Heart left ventricle (tissue), 16 donors: ENCODE data around the gene NEDD4L. TPM values are rescaled to one million over a fixed set of nuclear protein-coding genes. Genes with fewer than 3 reads are reported as not detected.

Source experiments
- ATAC-seq, 4 donors: fragments of 200-7000 bp; cut with Tn5 transposase; one replicate each; pipeline ENCODE4 v1.9.1; 2020 to 2022; ENCODE audit warnings: moderate library complexity in 4 of 4, mild to moderate bottlenecking in 3 of 4, moderate number of reproducible peaks in 1 of 4
- DNase-seq, 5 donors: peaks; one replicate each; pipeline ENCODE4 v3.0.0-alpha.2; 2020
- H3K27ac ChIP-seq, 12 donors: fragments of 200-600 bp; sonication (generic) in 4 of 12; one replicate each; pipeline versions ENCODE4 v1.5.0 to v1.8.0; 2016 to 2022; ENCODE audit warnings: mild to moderate bottlenecking in 2 of 12
- H3K27me3 ChIP-seq, 9 donors: fragments of 200-600 bp; sonication (generic) in 2 of 9; one replicate each; pipeline versions ENCODE4 v1.5.1 to v1.8.0; 2016 to 2022; ENCODE audit warnings: mild to moderate bottlenecking in 3 of 9
- H3K36me3 ChIP-seq, 9 donors: fragments of 200-600 bp; sonication (generic) in 2 of 9; one replicate each; pipeline versions ENCODE4 v1.5.0 to v1.8.0; 2018 to 2022; ENCODE audit warnings: mild to moderate bottlenecking in 2 of 9
- H3K4me1 ChIP-seq, 12 donors: fragments of 200-600 bp; sonication (generic) in 4 of 12; one replicate each; pipeline versions ENCODE4 v1.5.0 to v1.8.0; 2016 to 2022; ENCODE audit warnings: mild to moderate bottlenecking in 3 of 12
- H3K4me3 ChIP-seq, 12 donors: fragments of 200-600 bp; sonication (generic) in 4 of 12; one replicate each; pipeline versions ENCODE4 v1.5.0 to v1.8.0; 2017 to 2022; ENCODE audit warnings: mild to moderate bottlenecking in 9 of 12, moderate library complexity in 4 of 12
- H3K9me3 ChIP-seq, 12 donors: fragments of 200-600 bp; sonication (generic) in 4 of 12; one replicate each; pipeline versions ENCODE4 v1.5.0 to v1.8.0; 2016 to 2022; ENCODE audit warnings: mild to moderate bottlenecking in 1 of 12
- POLR2A ChIP-seq, 2 donors: fragments of 450-650 bp; IDR thresholded peaks; one replicate each; pipeline ENCODE4 v1.6.1; 2017; ENCODE audit warnings: antibody characterized with exemption in 2 of 2, mild to moderate bottlenecking in 2 of 2, moderate library complexity in 2 of 2
- WGBS, 4 donors: extraction: QIAGEN DNeasy Blood & Tissue Kit in 2 of 4; methylation state at CpG; one replicate each; pipeline versions ENCODE4 v1.1.5 to v1.1.7; 2013 to 2018; 5-methylcytosine and 5-hydroxymethylcytosine counted together
- intact Hi-C, 10 donors: fragments of 100-400 bp; cut with DNase I; formaldehyde crosslinking; loops; one replicate each; pipeline versions ENCODE4 v1.11.1 to v1.14.2; 2022
- polyA plus RNA-seq, 2 donors: library from polyadenylated mRNA; stranded (reverse); fragments of 200-250 nt; gene quantifications; one replicate each; pipeline ENCODE4 v1.2.3, GENCODE V29; 2013
- total RNA-seq, 9 donors: library from RNA; depleted of rRNA in 2 of 9; stranded (reverse); fragments of >200 nt in 2 of 9; fragmentation: NEBNext Ultra II Directional in 3 of 9; extraction: Animal tissue kit (Norgen Biotek cat#: 25700) in 3 of 9; gene quantifications; one replicate each; pipeline versions ENCODE4 v1.1.0 to v1.2.4, GENCODE V29; 2016 to 2023
- TF ChIP-seq, protein P1 (sequence below), 12 donors: fragments of 200-600 bp; sonication (generic) in 4 of 12; IDR thresholded peaks; one replicate each; pipeline versions ENCODE4 v1.5.0 to v1.8.0; 2018 to 2022; ENCODE audit warnings: antibody characterized with exemption in 12 of 12, mild to moderate bottlenecking in 5 of 12
- donor health status: ischemic (EF 13 %, LVEDD 7.1; RV severe dilation, severe dysfunction).
- donor health status: healthy with polysubstance abuse.
- donor health status: DM: no; HTN: yes; CAD: no.
- donor health status: DM: no; HTN: no; CAD: no.
- donor health status: ischemic (EF 25% LVEDD 6.9; RV normal size, moderate dysfunction).
- donor health status: ischemic (EF 25% LVEDD 5.7; RV mildly dilated, moderate dysfunction).
- donor health status: healthy.
- donor health status: DM: yes; HTN: yes; CAD: no.
- donor health status: ischemic (EF 35%, LVEDD 5.7; RV mildly dilated, moderate dysfunction).
- donor health status: nonischemic (EF 11% LVEDD 7.7; RV severe dilation, severe dysfunction).
- donor health status: DM: yes; HTN: yes; CAD: no.
- donor health status: PGD.
- donor health status: ischemic (EF 29% LVEDD 5.4; RV normal size, mild dysfunction).
- donor health status: nonischemic (EF 23%, LVEDD 6.1; RV moderate dilation, normal function).

The NEDD4L gene
- total and polyA plus RNA-seq, 11 donors, result 14.7 to 64.1 (median 51.7) TPM

DNA sequence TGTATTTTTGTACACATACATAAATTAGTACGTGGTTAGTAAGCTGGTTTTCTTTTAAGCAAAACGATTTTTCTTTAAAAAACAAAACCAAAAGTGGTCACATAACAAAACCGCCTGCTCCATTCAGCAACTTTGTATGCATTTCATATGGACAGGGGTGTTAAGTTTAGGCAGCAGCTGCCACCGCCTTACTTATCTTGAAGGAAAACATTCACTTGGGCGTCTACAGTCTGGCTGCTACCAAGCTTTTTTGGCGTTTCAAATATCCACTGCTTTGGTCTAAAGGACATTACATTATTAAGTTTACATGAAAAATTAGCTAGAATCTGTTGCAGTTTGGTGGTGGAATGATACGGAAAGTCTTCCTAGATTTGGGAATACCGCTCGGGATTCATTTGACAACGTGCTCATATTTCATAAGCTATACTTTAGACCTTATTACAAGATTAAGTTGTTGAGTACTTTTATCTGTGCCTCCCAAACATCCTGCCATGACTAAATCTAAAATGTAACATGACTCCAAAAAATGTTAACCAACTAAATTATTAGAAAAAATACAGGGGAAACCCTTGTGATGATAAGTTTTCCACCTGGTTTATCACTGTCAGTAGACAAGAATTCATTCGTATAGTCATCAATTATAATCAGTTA, 214.8 kb downstream of the NEDD4L start:
- Histone ChIP-seq H3K36me3 (no peaks in the 10 kb centered on the region), H3K27ac (peak overlapping the region in 11 of 12 donors; percentile 35 to 87 (median 80)), H3K9me3 (no peaks in the 10 kb centered on the region), H3K4me1 (peaks cover 0 to 24% (median 0%) of the 10 kb centered on the region in 12 donors), H3K4me3 (peak overlapping the region in 11 of 12 donors; percentile 14 to 61 (median 53)), H3K27me3 (no peaks in the 10 kb centered on the region)
- DNase-seq, result no peak
- 37 to 57% (median 50%) methylated on average over 11 of the region's 11 CpGs for WGBS, 4 donors
- intact Hi-C loops, result loop anchor here in 9 of 10 donors (2.0 to 10.0 kb wide), 4 partner anchors 46 to 58 kb away; no protein-coding TSS in a partner anchor
- TF ChIP-seq, protein P1, sequence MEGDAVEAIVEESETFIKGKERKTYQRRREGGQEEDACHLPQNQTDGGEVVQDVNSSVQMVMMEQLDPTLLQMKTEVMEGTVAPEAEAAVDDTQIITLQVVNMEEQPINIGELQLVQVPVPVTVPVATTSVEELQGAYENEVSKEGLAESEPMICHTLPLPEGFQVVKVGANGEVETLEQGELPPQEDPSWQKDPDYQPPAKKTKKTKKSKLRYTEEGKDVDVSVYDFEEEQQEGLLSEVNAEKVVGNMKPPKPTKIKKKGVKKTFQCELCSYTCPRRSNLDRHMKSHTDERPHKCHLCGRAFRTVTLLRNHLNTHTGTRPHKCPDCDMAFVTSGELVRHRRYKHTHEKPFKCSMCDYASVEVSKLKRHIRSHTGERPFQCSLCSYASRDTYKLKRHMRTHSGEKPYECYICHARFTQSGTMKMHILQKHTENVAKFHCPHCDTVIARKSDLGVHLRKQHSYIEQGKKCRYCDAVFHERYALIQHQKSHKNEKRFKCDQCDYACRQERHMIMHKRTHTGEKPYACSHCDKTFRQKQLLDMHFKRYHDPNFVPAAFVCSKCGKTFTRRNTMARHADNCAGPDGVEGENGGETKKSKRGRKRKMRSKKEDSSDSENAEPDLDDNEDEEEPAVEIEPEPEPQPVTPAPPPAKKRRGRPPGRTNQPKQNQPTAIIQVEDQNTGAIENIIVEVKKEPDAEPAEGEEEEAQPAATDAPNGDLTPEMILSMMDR (IDR thresholded peaks at IDR 0.05), result no peak
- no peak for TF ChIP-seq POLR2A (IDR thresholded peaks at IDR 0.05)
- ATAC-seq, result no peak

DNA sequence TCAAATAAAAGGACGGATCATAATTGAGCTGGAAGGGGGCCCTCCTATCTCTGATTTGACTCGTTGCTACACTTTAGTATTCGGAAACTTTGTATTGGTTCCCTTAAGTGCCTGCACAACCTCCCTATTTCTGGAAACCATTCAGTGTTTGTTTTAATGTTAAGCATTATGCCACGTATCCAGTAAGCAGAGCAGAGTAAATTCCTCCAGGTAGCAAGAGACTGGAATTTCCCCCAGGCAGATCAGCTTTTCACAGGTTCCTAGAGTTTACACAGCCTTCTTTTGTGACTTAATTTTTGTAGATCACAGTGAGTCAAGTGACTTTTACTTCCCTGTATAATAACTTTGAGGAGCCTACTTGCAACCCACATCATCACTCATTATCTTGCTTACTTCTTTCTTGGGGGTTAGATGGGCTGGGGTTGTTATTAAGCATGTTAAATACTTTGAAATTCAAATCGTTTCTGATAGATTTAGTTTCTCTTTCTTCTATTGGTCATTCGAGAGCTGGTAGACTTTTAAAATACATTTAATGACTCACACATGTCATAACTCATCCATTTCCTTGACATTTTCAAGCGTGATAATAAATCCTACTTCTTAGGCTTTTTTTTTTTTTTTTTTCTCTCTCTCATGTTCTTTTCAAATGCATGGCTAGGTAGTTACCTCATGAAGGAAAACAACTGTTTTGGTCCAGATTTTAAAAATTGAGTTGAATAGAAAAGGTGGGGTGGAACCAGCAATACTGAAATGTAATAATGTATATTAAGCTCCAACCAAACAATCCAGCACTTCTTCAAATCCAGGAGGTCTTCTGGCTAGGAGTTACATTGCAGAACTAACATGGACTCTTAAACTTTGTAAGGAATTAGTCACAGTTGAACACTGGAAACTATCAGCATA, 219.3 kb downstream of the NEDD4L start:
- H3K9me3 ChIP-seq, result no peaks in the 10 kb centered on the region
- no peaks in the 10 kb centered on the region for H3K36me3 ChIP-seq
- H3K4me3 ChIP-seq, result peak overlapping the region in 3 of 12 donors; percentile 13 to 16 (median 15)
- TF ChIP-seq POLR2A (IDR thresholded peaks at IDR 0.05), result no peak
- TF ChIP-seq, protein P1 (IDR thresholded peaks at IDR 0.05), result no peak
- ATAC-seq (peak; percentile 56 to 78 (median 66)), DNase-seq (no peak)
- no peaks in the 10 kb centered on the region for H3K27me3 ChIP-seq
- peaks cover 0 to 42% (median 6%) of the 10 kb centered on the region in 12 donors for H3K4me1 ChIP-seq
- intact Hi-C loops, result loop anchor here in 1 of 10 donors (5.0 kb wide), 1 partner anchor 39 kb away; no protein-coding TSS in a partner anchor
- H3K27ac ChIP-seq, result peak overlapping the region in 11 of 12 donors; percentile 22 to 74 (median 63)
- 33 to 36% (median 34%) methylated on average over 7 of the region's 7 CpGs for WGBS, 4 donors

DNA sequence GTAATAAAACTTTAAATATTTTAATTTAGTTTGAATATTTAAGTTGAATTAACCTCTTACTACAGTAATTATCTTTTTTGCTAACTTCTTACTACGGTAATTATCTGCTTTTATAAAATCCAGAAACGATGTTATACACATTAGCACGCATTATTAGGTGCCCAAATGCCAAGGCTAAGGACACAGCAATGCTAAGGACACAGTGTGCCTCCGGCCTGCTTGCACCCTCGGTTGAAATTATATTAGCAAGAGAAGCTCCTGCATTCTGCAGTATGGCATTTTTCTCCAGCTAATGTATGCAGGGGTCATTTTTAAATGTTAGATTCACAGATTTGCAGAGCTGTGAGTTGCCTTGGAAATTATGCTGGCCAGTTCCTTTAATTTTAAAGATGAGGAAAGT, 220.0 kb downstream of the NEDD4L start:
- Histone ChIP-seq H3K36me3 (no peaks in the 10 kb centered on the region), H3K27ac (peak overlapping the region in 11 of 12 donors; percentile 22 to 74 (median 63)), H3K4me3 (no peak overlapping the region), H3K9me3 (no peaks in the 10 kb centered on the region), H3K4me1 (peaks cover 0 to 46% (median 9%) of the 10 kb centered on the region in 12 donors), H3K27me3 (no peaks in the 10 kb centered on the region)
- 58 to 72% (median 65%) methylated on average over 5 of the region's 5 CpGs for WGBS, 4 donors
- DNase-seq, result no peak
- intact Hi-C loops, result loop anchor here in 1 of 10 donors (5.0 kb wide), 1 partner anchor 38 kb away; no protein-coding TSS in a partner anchor
- peak in 3 of 4 donors; percentile 44 to 61 (median 50) for ATAC-seq
- no peak for TF ChIP-seq POLR2A (IDR thresholded peaks at IDR 0.05)
- TF ChIP-seq, protein P1 (IDR thresholded peaks at IDR 0.05), result no peak
